K562 (cell line): ENCODE data around the gene NAGLU. TPM values are rescaled to one million over a fixed set of nuclear protein-coding genes. Genes with fewer than 3 reads are reported as not detected.

Experiments
- BHLHE40 ChIP-seq: IDR thresholded peaks from 2 replicates; pipeline ENCODE4 v1.6.1; 2011; ENCODE audit warnings: low read length, improper control_type of control experiment
- BRD9 ChIP-seq: fragments of 450-650 bp; IDR thresholded peaks from 2 replicates; pipeline ENCODE4 v1.6.1; 2018; ENCODE audit warnings: low read depth; ENCODE audit not compliant: partially characterized antibody
- CREM ChIP-seq: IDR thresholded peaks from 2 replicates; pipeline ENCODE4 v1.6.1; 2014; ENCODE audit warnings: antibody characterized with exemption, low read depth
- DIDO1 ChIP-seq: fragments of 450-650 bp; IDR thresholded peaks from 2 replicates; pipeline ENCODE4 v1.6.1; 2016; ENCODE audit warnings: low read depth, missing biosample characterization, missing genetic modification characterization
- ELF1 ChIP-seq: fragments of 200-800 bp; sonication (Bioruptor generic); IDR thresholded peaks from 2 replicates; pipeline ENCODE4 v1.6.1; 2016; ENCODE audit warnings: missing genetic modification characterization, missing compliant biosample characterization
- EP300 ChIP-seq: IDR thresholded peaks from 2 replicates; pipeline ENCODE4 v1.6.1; 2012; ENCODE audit warnings: low read length, improper control_type of control experiment
- EP400 ChIP-seq: fragments of 450-650 bp; IDR thresholded peaks from 2 replicates; pipeline ENCODE4 v1.6.1; 2017; ENCODE audit warnings: antibody characterized with exemption, mild to moderate bottlenecking, moderate library complexity
- FOXJ2 ChIP-seq: fragments of 200-800 bp; sonication (Bioruptor generic); IDR thresholded peaks from 2 replicates; pipeline ENCODE4 v1.6.1; 2016; ENCODE audit warnings: missing genetic modification characterization, missing compliant biosample characterization
- HDAC2 ChIP-seq: fragments of 450-650 bp; IDR thresholded peaks from 2 replicates; pipeline ENCODE4 v1.6.1; 2016; ENCODE audit warnings: mild to moderate bottlenecking
- HOMEZ ChIP-seq: fragments of 250-450 bp; sonication (Bioruptor Pico); IDR thresholded peaks from 2 replicates; pipeline ENCODE4 v1.4.0; 2020; ENCODE audit warnings: mild to moderate bottlenecking, moderate library complexity
- LARP7 ChIP-seq: fragments of 450-650 bp; IDR thresholded peaks from 2 replicates; pipeline ENCODE4 v1.6.1; 2016
- SAP30 ChIP-seq: fragments of 200-600 bp; sonication (generic); IDR thresholded peaks from 2 replicates; pipeline ENCODE4 v1.6.1; 2012; ENCODE audit warnings: borderline replicate concordance, low read depth, mild to moderate bottlenecking, moderate library complexity, low read length, control low read depth, inconsistent platforms; ENCODE audit not compliant: insufficient read depth, poor library complexity, severe bottlenecking
- SIRT6 ChIP-seq: IDR thresholded peaks from one replicate; pipeline ENCODE4 v1.6.1; 2012; ENCODE audit warnings: low read depth, mild to moderate bottlenecking, control low read depth, inconsistent platforms, low read length, moderate library complexity
- SOX6 ChIP-seq: fragments of 450-650 bp; IDR thresholded peaks from 2 replicates; pipeline ENCODE4 v1.6.1; 2014; ENCODE audit warnings: mild to moderate bottlenecking
- TAF1 ChIP-seq: IDR thresholded peaks from 2 replicates; pipeline ENCODE4 v1.6.1; 2011; ENCODE audit warnings: mild to moderate bottlenecking, low read length, moderate library complexity; ENCODE audit not compliant: insufficient read depth, control insufficient read depth, severe bottlenecking; ENCODE audit errors: extremely low read depth
- TBL1XR1 ChIP-seq, 2 experiments: IDR thresholded peaks; 2 replicates each; pipeline ENCODE4 v1.6.1; 2012; ENCODE audit warnings: improper control_type of control experiment in 2 of 2, low read length in 2 of 2, mild to moderate bottlenecking in 1 of 2
- TEAD4 ChIP-seq, 2 experiments: sonication (generic) in 1 of 2; formaldehyde crosslinking in 1 of 2; IDR thresholded peaks; 2 replicates each; pipeline versions ENCODE4 v1.6.1 to v1.8.0; 2012 to 2022; ENCODE audit warnings: borderline replicate concordance in 1 of 2, inconsistent platforms in 1 of 2, low read length in 1 of 2, mild to moderate bottlenecking in 1 of 2, missing genetic modification reagents in 1 of 2
- XRCC3 ChIP-seq: fragments of 450-650 bp; IDR thresholded peaks from 2 replicates; pipeline ENCODE4 v1.6.1; 2017; ENCODE audit warnings: mild to moderate bottlenecking, moderate library complexity
- ZFX ChIP-seq: sonication (generic); formaldehyde crosslinking; IDR thresholded peaks from 2 replicates; pipeline ENCODE4 v1.8.0; 2022; ENCODE audit warnings: mild to moderate bottlenecking, missing genetic modification reagents, moderate library complexity
- ZNF253 ChIP-seq: fragments of 250-450 bp; sonication (Bioruptor Pico); conservative IDR thresholded peaks from 2 replicates; pipeline ENCODE4 v1.6.1; 2021; ENCODE audit warnings: mild to moderate bottlenecking
- polyA plus RNA-seq, 8 experiments: library from polyadenylated mRNA; depleted of rRNA in 4 of 8; stranded (reverse) in 5 of 8; unstranded in 3 of 8; fragments of >200 nt; fragmentation: Nextera tagmentation in 2 of 8; fragmentation: Illumina TruSeq in 1 of 8; extraction: Ambion mirVana in 2 of 8; extraction: Trizol in 1 of 8; gene quantifications; 2 replicates each; pipeline versions ENCODE4 v1.2.1 to v1.2.3, GENCODE V29; 2011 to 2014; ENCODE audit warnings: inconsistent platforms in 1 of 8, missing spikeins in 1 of 8
- total RNA-seq, 7 experiments: library from RNA; depleted of rRNA in 6 of 7; stranded (reverse); fragments of >200 nt in 6 of 7; fragmentation: Illumina TruSeq in 2 of 7; extraction: Trizol in 2 of 7; gene quantifications; 2 replicates each; pipeline versions ENCODE4 v1.2.1 to v1.2.3, GENCODE V29; 2011 to 2021; ENCODE audit warnings: low replicate concordance in 1 of 7
- TF ChIP-seq, protein P1 (sequence below): fragments of 250-450 bp; sonication (Bioruptor Pico); IDR thresholded peaks from 2 replicates; pipeline ENCODE4 v1.5.0; 2021
- TF ChIP-seq, protein P2 (sequence below), 3 experiments: fragments of 200-800 bp in 1 of 3; sonication (Bioruptor generic) in 1 of 3; sonication (generic) in 1 of 3; formaldehyde crosslinking in 1 of 3; IDR thresholded peaks; 2 replicates each; pipeline versions ENCODE4 v1.6.1 to v1.8.0; 2016 to 2022; ENCODE audit warnings: mild to moderate bottlenecking in 2 of 3, missing compliant biosample characterization in 2 of 3, missing genetic modification characterization in 2 of 3, missing genetic modification reagents in 1 of 3
- TF ChIP-seq, protein P3 (sequence below): sonication (generic); formaldehyde crosslinking; IDR thresholded peaks from 2 replicates; pipeline ENCODE4 v1.8.1; 2022; ENCODE audit warnings: missing genetic modification reagents

NAGLU gene
- total and polyA plus RNA-seq, 9 of the 15 experiments (the other 6 are each of a cell fraction or from before 2014, with no cell fraction given), result 0.04 to 21.5 (median 8.5) TPM

DNA sequence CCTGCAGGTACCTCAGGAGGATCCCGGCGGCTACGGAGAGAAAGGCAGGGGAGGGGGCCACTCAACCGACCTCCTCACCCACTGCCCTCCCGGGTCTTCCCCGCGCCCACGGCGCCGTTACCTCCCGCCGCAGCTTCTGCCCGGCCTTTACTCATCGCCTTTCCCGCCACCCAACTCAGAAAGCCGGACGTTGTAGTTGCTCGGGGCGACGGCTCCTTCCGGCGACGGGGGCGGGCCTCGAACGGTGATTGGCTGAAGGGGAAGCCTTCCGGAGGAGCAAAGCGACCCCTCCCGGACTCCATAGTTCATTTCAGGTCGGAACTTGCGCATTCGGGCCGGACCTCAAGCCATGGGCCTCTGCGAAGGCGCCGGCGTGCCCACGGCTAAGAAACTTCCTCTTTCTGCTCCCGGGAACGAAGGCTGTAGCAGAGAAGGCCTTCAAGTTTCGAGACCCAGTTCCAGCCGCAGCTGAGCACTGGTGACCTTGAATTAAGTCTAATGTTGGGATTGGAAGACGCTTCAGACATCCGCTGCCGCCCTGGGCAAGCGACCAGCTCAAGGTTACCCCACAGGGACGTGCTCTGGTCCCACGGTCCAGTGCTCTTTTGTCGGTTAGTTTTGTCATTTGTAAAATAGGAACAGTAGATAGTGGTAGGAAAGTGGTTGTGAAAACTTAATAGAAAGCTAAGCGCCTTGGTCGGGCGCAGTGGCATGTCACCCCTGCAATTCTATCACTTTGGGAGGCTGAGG is 41.7 kb downstream of the NAGLU start, which contains the start of gene PSMC3IP (continued):
- TF ChIP-seq ZFX (CRISPR knock-in tag) (peak; percentile 80), ELF1 (tag) (peak; percentile 68; the same call in 1 of the 2 replicates), TBL1XR1 (IDR thresholded peaks at IDR 0.05; ENCODE audit: low read length in 2 of 2) (peak in 1 of 2 experiments; percentile 29; a peak in 2 of 4 replicates), XRCC3 (no peak), EP400 (peak; percentile 84), DIDO1 (no peak), TEAD4 (IDR thresholded peaks at IDR 0.05; ENCODE audit: low read length) (peak; percentile 16; the same call in 1 of the 2 replicates), TEAD4 (CRISPR knock-in tag; IDR thresholded peaks at IDR 0.05; ENCODE audit: borderline replicate concordance) (no peak), BRD9 (peak; percentile 36), SIRT6 (no peak), EP300 (peak; percentile 38; the same call in 1 of the 2 replicates), ZNF253 (no peak), SAP30 (peak; percentile 72), LARP7 (0 out of 2 replicates have a peak, but pooled peaks have one; percentile 9), BHLHE40 (peak; percentile 21; the same call in 1 of the 2 replicates), TAF1 (peak; percentile 89), CREM (peak; percentile 89), HDAC2 (peak; percentile 75; the same call in 1 of the 2 replicates), HOMEZ (CRISPR knock-in tag) (no peak), FOXJ2 (tag) (no peak), SOX6 (peak; percentile 17; the same call in 1 of the 2 replicates)
- TF ChIP-seq, protein P1, sequence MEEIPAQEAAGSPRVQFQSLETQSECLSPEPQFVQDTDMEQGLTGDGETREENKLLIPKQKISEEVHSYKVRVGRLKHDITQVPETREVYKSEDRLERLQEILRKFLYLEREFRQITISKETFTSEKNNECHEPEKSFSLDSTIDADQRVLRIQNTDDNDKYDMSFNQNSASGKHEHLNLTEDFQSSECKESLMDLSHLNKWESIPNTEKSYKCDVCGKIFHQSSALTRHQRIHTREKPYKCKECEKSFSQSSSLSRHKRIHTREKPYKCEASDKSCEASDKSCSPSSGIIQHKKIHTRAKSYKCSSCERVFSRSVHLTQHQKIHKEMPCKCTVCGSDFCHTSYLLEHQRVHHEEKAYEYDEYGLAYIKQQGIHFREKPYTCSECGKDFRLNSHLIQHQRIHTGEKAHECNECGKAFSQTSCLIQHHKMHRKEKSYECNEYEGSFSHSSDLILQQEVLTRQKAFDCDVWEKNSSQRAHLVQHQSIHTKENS (CRISPR knock-in tag), result no peak
- TF ChIP-seq, protein P2, sequence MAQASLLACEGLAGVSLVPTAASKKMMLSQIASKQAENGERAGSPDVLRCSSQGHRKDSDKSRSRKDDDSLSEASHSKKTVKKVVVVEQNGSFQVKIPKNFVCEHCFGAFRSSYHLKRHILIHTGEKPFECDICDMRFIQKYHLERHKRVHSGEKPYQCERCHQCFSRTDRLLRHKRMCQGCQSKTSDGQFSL (CRISPR knock-in tag; IDR thresholded peaks at IDR 0.05), result no peak
- TF ChIP-seq, protein P2 (tag; IDR thresholded peaks at IDR 0.05), result no peak
- TF ChIP-seq, protein P3, sequence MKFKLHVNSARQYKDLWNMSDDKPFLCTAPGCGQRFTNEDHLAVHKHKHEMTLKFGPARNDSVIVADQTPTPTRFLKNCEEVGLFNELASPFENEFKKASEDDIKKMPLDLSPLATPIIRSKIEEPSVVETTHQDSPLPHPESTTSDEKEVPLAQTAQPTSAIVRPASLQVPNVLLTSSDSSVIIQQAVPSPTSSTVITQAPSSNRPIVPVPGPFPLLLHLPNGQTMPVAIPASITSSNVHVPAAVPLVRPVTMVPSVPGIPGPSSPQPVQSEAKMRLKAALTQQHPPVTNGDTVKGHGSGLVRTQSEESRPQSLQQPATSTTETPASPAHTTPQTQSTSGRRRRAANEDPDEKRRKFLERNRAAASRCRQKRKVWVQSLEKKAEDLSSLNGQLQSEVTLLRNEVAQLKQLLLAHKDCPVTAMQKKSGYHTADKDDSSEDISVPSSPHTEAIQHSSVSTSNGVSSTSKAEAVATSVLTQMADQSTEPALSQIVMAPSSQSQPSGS (CRISPR knock-in tag), result no peak
